Measurements from ENCODE around the gene RIBC1.

GRCh38 chrX:53379008-53379710, 43.5 kb upstream of the RIBC1 start:
- TF ChIP-seq REST (IDR thresholded peaks at IDR 0.05; ENCODE audit: low read depth) = no peak
- no peak for TF ChIP-seq EGR1 (IDR thresholded peaks at IDR 0.05)
- no peak for TF ChIP-seq YY1 (IDR thresholded peaks at IDR 0.05; ENCODE audit: low read depth)
- TF ChIP-seq TAF1 (IDR thresholded peaks at IDR 0.05; ENCODE audit: low read depth) = no peak
- no peak for TF ChIP-seq RAD21 (IDR thresholded peaks at IDR 0.05; ENCODE audit: low read depth)
- TF ChIP-seq EP300 (IDR thresholded peaks at IDR 0.05; ENCODE audit: borderline replicate concordance) = no peak
- TF ChIP-seq FOXM1 (IDR thresholded peaks at IDR 0.05; ENCODE audit: borderline replicate concordance, low read depth) = no peak
- no peak for TF ChIP-seq TCF12 (IDR thresholded peaks at IDR 0.05; ENCODE audit: low read depth)
- TF ChIP-seq TEAD4 (IDR thresholded peaks at IDR 0.05) = no peak
- TF ChIP-seq USF1 (IDR thresholded peaks at IDR 0.05) = no peak
- no peak for TF ChIP-seq CEBPB (IDR thresholded peaks at IDR 0.05)

Measured in Ishikawa (cell line).